ENCODE measurements around the gene PPP4R2.
"Not testable (repeated sequence)": the region's sequence is repeated elsewhere in the genome, so short reads cannot be mapped to it uniquely, and the experiment has no call there.

PPP4R2 gene

DNA sequence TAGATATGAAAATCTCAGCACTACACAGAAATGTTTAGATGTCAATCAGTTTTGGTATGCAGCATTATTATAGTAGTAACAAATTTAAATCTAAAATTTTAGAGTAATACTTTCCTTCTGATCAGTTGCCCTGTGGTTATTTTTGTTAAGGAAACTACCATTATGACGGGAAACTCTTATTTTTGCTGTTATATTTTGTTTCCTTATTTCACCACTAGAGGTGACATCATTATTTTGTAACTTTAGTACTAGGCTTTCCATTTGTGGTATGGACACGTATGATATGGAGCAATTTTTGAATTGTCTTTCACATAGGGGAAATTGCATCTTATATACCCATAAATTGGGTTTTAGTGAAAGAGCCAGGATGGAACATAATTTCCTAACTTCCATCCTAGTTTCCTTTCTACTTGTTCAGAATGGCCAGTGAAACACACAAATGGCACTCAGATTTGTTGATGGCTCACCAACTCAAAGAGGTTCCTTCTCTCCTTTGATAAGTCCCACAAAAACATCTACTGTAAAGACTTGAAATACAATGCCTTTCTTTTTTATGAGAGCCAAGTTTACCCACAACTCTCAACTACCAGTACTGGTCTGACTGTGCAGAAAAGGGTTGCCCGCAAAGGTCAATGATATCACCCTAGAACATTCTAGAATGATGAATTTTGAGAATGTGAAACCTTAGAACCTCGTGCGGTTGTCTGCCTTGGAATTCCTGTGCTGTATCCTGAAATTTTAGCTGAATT, 19.4 kb upstream of the PPP4R2 start:
- DNase-seq: no peak

- no peak for DNase-seq
Observed at GRCh38 chr3:72982609-72983366, 13.8 kb upstream of the PPP4R2 start.

DNA sequence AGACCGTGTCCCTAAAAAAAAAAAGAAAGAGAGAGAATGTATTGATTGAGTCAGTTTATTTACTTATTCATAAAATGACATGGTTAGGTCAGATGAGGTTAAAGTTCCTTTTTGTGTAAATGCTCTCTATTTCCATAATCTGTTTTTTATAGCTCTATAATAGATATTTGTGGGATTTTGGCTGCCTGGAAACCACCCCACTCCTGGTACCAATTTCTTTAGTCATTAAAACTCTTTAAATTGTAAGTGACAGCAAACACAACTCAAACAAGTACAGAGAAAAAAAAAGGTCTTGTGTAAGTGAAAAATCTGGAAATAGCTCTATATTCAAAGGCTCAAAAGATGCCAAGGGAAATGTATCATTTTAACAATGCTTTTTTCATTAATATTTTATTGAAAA, 11.0 kb upstream of the PPP4R2 start:
- no peak for DNase-seq

DNA sequence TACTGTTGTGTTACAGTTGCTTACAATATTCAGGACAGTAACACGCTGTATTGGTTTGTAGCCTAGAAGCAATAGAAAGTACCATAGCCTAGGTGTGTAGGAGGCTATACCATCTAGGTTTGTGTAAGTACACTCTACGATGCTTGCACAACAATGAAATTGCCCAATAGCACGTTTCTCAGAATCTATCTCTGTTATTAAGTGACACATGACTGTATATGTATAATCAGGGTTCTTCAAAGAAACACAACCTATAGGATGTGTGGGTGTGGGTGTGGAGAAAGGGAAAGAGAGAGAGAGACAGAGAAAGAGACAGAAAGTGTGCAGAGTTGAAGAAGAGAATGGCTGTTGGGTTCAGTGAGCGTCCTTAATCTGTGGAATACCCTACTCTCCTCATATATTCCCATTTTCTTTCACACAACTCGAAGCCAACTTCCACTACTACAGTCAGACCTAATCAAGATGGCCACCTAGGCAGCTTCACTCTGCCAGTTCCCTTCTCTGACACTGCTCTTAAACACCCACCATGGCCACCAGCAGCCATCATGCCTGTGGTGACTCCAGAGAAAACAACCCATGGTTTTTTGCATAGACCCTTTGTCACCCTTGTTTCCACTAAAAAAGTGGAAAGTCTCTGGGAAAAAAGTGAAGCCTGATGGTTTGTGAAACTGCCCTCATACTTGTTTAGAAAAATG, 5.8 kb upstream of the PPP4R2 start:
- DNase-seq: no peak

DNA sequence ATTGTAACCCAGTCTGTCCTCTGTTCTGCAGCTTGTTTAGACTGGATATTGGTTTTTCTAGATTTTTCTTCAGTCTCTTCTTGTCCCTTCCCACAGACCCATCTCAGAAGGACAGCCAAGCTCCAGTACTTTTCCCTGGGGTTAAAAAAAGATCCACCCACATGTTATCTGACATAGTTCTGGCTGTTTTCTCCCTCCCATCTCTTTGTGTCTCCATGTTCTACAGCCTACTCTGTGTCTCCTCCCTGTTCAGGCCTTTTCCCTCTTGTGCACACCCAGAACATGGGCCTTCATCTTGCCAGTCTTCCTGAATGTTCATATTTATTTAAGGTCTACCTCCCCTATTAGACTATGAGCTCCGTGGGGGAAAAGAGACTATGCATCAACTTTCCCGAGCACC, 5.1 kb upstream of the PPP4R2 start:
- no peak for DNase-seq

GRCh38 chr3:72993391-72993790, 3.2 kb upstream of the PPP4R2 start:
- DNase-seq: no peak

- DNase-seq: no peak
Observed at GRCh38 chr3:72995337-72995736, 1.3 kb upstream of the PPP4R2 start.

GRCh38 chr3:72996121-72996472, 514 bp upstream of the PPP4R2 start:
- no peak for DNase-seq

- DNase-seq: peak; percentile 69
Observed at GRCh38 chr3:72997421-72997961, 880 bp downstream of the PPP4R2 start.

- no peak for DNase-seq
Observed at GRCh38 chr3:72998466-72998865, 1.9 kb downstream of the PPP4R2 start.

DNA sequence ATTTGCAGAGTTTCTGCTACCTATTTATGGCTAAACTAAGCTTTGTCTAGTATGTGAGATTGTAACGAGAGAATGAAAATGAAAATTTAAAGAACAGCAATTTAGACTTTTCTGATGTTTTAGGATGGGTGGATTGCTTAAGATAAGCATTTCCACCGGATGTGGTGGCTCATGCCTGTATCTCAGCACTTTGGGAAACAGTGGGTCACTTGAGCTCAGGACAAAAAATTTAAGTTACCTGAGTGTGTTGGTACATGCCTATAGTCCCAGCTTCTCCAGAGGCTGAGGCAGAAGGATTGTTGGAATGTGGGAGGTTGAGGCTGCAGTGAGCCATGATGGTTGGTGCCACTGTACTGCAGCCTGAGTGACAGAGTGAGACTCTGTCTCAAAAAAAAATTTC, 3.3 kb downstream of the PPP4R2 start:
- DNase-seq: no peak

DNA sequence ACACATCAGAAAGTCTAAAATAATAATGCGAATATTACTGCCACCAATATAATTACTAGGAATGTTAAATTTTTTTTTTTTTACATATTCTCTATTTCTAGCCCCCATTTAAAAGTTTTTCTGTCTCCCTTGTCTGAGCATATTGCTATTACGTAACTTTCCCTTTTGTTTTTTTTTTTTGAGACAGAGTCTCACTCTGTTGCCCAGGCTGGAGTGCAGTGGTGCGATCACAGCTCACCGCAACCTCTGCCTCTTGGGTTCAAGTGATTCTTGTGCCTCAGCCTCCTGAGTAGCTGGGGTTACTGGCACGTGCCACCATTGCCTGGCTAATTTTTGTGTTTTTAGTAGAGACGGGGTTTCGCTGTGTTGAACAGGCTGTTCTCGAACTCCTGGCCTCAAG, 6.4 kb downstream of the PPP4R2 start:
- not testable (repeated sequence) for DNase-seq

- no peak for DNase-seq
Observed at GRCh38 chr3:73004316-73004715, 7.7 kb downstream of the PPP4R2 start.

DNA sequence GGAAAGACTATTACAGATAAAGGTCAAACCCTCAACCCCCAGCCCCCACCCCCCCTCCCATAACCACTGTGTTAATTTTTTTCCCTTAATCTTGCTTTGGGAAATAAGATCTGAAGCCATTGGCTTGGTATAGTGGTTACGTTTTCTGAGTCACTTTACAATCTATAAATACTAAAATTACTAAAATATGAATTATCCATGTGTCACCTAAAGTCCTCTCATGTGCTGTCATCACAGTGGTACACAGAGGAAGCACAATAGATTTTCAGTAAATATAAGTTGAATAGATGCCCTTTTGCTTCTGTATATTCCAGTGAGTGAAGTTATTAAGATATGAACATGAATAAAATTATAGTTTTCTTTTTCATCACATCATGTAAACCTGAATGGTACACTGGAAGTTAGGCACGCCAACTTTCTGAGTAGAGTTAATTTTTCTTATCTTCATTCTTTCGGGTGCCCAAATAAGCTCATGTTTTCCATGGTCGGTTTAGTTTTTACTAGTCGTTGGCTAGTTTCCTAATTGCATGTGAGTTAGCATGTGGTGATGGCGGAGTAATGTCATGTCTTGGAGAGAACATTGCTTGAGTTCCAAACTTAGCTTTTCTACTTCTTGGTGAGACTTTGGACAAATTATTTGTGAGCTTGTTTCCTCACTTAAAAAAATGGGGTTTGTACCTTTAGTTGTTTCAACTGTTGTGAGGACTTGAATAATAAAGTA, 11.5 kb downstream of the PPP4R2 start:
- DNase-seq: no peak

GRCh38 chr3:73009008-73009407, 12.4 kb downstream of the PPP4R2 start:
- no peak for DNase-seq

DNA sequence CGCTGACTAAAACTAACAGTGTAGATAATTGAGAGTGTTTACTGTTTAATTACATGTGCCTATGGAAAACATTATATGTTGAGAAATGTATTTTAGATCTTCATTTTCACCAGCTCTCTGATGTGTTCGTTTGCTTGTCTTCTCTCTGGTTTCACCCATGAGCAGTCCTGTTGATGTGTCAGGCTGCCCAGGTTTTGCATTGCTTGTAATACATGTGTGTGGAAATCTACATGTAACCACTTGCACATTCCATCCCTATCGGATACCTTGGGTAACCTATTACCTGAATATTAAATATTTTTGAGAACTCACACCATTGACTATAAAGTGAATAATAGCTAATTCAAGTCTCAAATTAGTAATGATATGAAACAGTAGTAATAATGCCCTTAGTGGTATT, 13.1 kb downstream of the PPP4R2 start:
- no peak for DNase-seq

DNA sequence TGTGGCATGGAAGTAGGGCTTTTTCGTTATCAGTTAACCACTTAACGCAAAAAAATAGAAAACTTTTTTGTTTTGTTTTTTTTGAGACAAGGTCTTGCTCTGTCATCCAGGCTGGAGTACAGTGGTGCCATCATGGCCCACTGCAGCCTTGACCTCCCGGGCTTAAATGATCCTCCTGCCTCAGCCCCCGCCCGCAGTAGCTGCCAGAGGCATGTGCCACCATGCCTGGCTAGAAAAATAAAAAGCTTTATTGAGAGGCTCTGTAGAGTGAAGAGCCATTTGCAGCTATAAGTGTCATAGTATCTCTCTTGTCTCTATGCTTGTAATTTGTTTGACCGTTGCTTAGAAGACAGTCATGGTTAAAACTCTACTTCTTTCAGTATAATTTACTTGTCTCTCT, 13.5 kb downstream of the PPP4R2 start:
- DNase-seq: no peak

DNA sequence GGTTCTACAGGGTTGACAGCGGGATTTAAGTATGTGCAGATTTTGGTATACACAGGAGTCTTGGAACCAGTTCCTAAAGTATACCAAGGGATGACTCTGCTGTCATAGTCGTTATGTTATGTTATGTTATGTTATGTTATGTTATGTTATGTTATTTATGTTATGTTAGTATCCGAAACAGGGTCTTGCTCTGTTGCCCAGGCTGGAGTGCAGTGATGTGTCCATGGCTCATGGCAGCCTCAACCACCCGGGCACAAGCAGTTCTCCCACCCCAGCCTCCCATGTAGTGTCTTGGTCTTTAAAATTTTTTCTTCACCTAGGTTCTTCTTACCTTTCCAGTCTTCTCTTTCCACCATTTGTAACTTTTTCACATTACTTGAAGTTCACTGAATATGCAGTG, 21.7 kb downstream of the PPP4R2 start:
- DNase-seq: no peak

GRCh38 chr3:73018790-73019441, 22.3 kb downstream of the PPP4R2 start:
- no peak for DNase-seq

- no peak for DNase-seq
Observed at GRCh38 chr3:73021301-73021835, 24.8 kb downstream of the PPP4R2 start.

DNA sequence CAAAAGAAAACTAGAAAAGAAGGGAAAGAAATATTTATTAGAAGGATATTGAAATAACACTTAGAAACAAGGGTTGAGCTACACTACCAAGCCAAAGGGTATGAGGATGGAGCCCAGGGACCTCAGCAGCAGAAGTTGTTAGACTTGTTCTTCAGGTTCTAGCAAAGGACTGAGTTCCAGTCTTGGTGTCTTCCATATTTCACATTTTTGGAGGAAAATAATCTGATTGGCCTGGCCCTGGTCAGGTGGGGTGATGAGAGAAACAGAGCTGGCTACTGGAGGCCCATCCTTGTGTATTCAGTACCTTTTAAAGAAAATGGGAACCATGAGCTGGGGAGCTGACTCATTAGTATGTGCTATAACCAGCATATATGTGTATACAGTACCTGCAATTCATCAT, 28.2 kb downstream of the PPP4R2 start:
- DNase-seq: no peak

- DNase-seq: no peak
Observed at GRCh38 chr3:73026111-73026759, 29.6 kb downstream of the PPP4R2 start.

All from NCI-H82 (cell line).